Measurements from ENCODE around the gene ZNF714. TPM values are rescaled to one million over a fixed set of nuclear protein-coding genes. Genes with fewer than 3 reads are reported as not detected.

Gene ZNF714
- total and polyA plus RNA-seq, 10 of the 15 experiments (the other 5 are each of a cell fraction or from before 2014, with no cell fraction given): 4.9 to 13.2 (median 9.1) TPM

DNA sequence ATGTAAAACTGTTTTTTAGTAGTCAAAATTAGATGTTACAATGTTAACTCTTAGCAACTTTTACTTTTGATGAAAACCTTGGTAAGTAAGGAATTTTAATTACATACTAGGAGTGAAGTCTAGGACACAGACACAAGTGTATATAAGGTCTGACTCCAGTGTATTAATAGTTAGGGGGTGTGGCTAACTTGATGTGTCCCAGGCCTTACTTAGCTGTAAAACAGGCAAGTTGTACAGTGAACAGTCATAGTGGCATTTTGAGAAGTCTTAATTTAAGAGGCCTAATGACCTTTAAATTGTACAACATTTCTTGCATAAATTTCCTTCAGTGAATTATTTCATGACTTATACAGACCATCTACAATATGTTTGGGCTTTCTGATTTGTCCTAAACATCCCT is 66.7 kb downstream of the ZNF714 start (continued):
- TF ChIP-seq, protein P1, sequence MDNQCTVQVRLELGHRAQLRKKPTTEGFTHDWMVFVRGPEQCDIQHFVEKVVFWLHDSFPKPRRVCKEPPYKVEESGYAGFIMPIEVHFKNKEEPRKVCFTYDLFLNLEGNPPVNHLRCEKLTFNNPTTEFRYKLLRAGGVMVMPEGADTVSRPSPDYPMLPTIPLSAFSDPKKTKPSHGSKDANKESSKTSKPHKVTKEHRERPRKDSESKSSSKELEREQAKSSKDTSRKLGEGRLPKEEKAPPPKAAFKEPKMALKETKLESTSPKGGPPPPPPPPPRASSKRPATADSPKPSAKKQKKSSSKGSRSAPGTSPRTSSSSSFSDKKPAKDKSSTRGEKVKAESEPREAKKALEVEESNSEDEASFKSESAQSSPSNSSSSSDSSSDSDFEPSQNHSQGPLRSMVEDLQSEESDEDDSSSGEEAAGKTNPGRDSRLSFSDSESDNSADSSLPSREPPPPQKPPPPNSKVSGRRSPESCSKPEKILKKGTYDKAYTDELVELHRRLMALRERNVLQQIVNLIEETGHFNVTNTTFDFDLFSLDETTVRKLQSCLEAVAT (IDR thresholded peaks at IDR 0.05): no peak

DNA sequence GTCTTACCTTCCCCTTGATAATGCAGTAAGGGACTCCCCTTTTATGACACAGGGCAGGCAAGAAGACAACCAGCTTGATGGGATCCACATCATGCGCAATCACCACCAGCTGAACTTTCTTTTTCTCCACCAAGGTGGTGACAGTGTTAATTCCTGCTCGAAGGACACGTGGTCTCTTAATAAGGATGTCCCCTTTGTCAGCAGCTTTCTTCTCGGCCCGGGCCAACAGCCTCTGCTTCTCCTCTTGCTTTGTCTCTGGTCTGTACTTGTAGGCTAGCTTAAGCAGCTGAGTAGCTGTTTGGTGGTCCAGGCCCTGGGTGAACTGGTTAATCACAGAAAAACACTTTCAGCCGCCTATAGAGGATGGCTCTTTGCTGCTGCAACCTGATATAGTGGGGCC is 67.9 kb downstream of the ZNF714 start:
- intact Hi-C loops (cut with micrococcal nuclease; ENCODE audit: unreplicated experiment) (no loop called here), in situ Hi-C loops (cut with MboI) (loop anchor here (5.0 kb wide), 1 partner anchor 58 kb away; no protein-coding TSS in a partner anchor)
- Histone ChIP-seq H4K20me1 (ENCODE audit: control insufficient read depth, insufficient read depth) (no peaks in the 10 kb centered on the region), H3K27me3 (replicated peaks in 1 of 2; ENCODE audit: control insufficient read depth in 2 of 2, insufficient read depth in 2 of 2, low read length in 1 of 2) (no peaks in the 10 kb centered on the region), H2AFZ (ENCODE audit: control insufficient read depth, low read depth, low read length) (no peak overlapping the region), H3K79me2 (ENCODE audit: control insufficient read depth, insufficient read depth, low read length) (no peaks in the 10 kb centered on the region), H3K27ac (ENCODE audit: control insufficient read depth, insufficient read depth) (no peak overlapping the region), H3K36me3 (ENCODE audit: control insufficient read depth in 2 of 2, insufficient read depth in 2 of 2, low read length in 1 of 2) (peaks cover 0 to 29% of the 10 kb centered on the region in 2 experiments; a peak in 2 of 4 replicates), H3K4me1 (ENCODE audit: control insufficient read depth, insufficient read depth, low read length) (no peaks in the 10 kb centered on the region), H3K4me2 (ENCODE audit: control insufficient read depth, insufficient read depth) (no peak overlapping the region), H3K9me3 (replicated peaks; ENCODE audit: control insufficient read depth, insufficient read depth, low read length) (peaks cover 10% of the 10 kb centered on the region; the same call in 2 of the 3 replicates), H3K4me3 (no peak overlapping the region), H3K9ac (ENCODE audit: control insufficient read depth, insufficient read depth, low read length) (no peak overlapping the region)
- BruUV-seq (replicated peaks): no TSS peak
- ATAC-seq: no peak
- DNase-seq (ENCODE audit: low read depth, low spot score): no peak
- RAD21 ChIA-PET (ENCODE audit: unreplicated experiment): no interaction called here
- CTCF ChIA-PET: interaction anchor here (1.7 kb wide), 1 partner anchor 14 kb away, joined by 3 read pairs; no protein-coding TSS in a partner anchor
- POLR2A ChIA-PET: no interaction called here
- TF ChIP-seq ZNF24 (IDR thresholded peaks at IDR 0.05): no peak
- TF ChIP-seq, protein P2, sequence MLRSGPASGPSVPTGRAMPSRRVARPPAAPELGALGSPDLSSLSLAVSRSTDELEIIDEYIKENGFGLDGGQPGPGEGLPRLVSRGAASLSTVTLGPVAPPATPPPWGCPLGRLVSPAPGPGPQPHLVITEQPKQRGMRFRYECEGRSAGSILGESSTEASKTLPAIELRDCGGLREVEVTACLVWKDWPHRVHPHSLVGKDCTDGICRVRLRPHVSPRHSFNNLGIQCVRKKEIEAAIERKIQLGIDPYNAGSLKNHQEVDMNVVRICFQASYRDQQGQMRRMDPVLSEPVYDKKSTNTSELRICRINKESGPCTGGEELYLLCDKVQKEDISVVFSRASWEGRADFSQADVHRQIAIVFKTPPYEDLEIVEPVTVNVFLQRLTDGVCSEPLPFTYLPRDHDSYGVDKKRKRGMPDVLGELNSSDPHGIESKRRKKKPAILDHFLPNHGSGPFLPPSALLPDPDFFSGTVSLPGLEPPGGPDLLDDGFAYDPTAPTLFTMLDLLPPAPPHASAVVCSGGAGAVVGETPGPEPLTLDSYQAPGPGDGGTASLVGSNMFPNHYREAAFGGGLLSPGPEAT (IDR thresholded peaks at IDR 0.05; ENCODE audit: low read depth): no peak
- no peak for TF ChIP-seq MEF2A (IDR thresholded peaks at IDR 0.05; ENCODE audit: insufficient read depth, low read depth, low read length)
- TF ChIP-seq SREBF1 (IDR thresholded peaks at IDR 0.05; ENCODE audit: low read length): no peak
- no peak for TF ChIP-seq TCF3 (IDR thresholded peaks at IDR 0.05; ENCODE audit: borderline replicate concordance, insufficient read depth, low read depth, low read length)
- TF ChIP-seq CREM (IDR thresholded peaks at IDR 0.05; ENCODE audit: low read depth): no peak
- TF ChIP-seq CHD1 (IDR thresholded peaks at IDR 0.05; ENCODE audit: low read depth, low read length): no peak
- TF ChIP-seq RAD21 (IDR thresholded peaks at IDR 0.05; ENCODE audit: insufficient read depth, low read depth, low read length): no peak
- no peak for TF ChIP-seq ZBED1 (IDR thresholded peaks at IDR 0.05; ENCODE audit: borderline replicate concordance)
- no peak for TF ChIP-seq MXI1 (IDR thresholded peaks at IDR 0.05; ENCODE audit: low read depth, low read length)
- TF ChIP-seq STAT1 (conservative IDR thresholded peaks at IDR 0.05): no peak
- TF ChIP-seq, protein P3, sequence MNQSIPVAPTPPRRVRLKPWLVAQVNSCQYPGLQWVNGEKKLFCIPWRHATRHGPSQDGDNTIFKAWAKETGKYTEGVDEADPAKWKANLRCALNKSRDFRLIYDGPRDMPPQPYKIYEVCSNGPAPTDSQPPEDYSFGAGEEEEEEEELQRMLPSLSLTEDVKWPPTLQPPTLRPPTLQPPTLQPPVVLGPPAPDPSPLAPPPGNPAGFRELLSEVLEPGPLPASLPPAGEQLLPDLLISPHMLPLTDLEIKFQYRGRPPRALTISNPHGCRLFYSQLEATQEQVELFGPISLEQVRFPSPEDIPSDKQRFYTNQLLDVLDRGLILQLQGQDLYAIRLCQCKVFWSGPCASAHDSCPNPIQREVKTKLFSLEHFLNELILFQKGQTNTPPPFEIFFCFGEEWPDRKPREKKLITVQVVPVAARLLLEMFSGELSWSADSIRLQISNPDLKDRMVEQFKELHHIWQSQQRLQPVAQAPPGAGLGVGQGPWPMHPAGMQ (IDR thresholded peaks at IDR 0.05; ENCODE audit: borderline replicate concordance): no peak
- TF ChIP-seq EED (IDR thresholded peaks at IDR 0.05; ENCODE audit: low read depth): no peak
- no peak for FAIRE-seq
- SMC1A ChIA-PET (ENCODE audit: uncharacterized antibody, unreplicated experiment): interaction anchor here (1.0 kb wide), 1 partner anchor 8 kb away, joined by 4 read pairs; the partner anchor contains the start of gene ZNF431
- 95% methylated on average over 6 of the region's 6 CpGs for WGBS (ENCODE audit: insufficient coverage, insufficient replicate concordance, low lambda C conversion rate, missing lambda C conversion rate)
